Renal cortical epithelial cell (primary cell): ENCODE results near the gene PXDC1. TPM values are rescaled to one million over a fixed set of nuclear protein-coding genes. Genes with fewer than 3 reads are reported as not detected.
A peak's percentile ranks its signal among the peaks of the same experiment; 100 is the strongest.
"Not testable (repeated sequence)": the region's sequence is repeated elsewhere in the genome, so short reads cannot be mapped to it uniquely, and the experiment has no call there.

Source experiments
- DNase-seq: peaks from one replicate; pipeline ENCODE4 v3.0.0-alpha.2; 2011; ENCODE audit warnings: low read depth
- total RNA-seq: library from RNA; depleted of rRNA; stranded (reverse); fragments of >200 nt; gene quantifications from 2 replicates; pipeline ENCODE4 v1.2.3, GENCODE V29; 2014

Gene PXDC1
- total RNA-seq, 1 donor from 2014 or later, result 29.0 TPM

DNA sequence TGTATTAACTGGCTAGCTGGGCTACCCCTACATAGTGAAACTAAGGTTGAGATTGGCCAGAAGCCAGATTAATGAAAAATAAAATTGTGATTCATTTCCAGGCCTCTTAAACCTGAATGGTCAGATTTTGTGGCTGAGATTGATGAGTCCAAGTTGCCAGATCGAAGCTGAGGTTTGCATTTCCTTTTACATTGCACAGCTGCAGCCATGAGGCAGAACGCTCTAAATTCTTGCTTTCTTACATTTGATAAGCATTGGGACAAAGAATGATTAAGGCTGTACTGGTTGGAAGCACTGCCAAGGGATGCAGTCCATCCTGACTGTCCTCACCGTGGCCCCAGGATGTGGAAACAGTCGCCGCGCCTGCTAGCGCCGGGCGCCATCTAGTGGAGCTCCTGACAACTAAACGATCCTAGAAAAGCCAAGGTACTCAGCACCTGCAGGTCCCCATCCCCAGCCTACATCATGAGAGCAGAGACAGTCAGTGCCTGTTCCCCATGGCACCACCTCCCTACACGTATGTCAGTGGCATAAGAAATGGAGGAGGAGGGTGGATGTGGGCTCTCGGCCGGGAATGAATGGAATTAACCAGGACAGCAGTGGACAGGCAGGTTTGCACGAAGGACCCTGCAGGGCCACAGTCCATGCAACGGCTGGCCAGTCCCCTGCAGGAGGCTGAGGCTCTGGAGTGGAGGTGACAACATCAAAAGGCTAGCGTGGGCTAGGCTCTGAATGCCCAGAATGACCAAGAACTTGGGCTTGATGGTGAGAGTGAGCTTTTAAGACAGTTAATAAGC is 19.0 kb downstream of the PXDC1 start:
- peak; percentile 27 for DNase-seq

DNA sequence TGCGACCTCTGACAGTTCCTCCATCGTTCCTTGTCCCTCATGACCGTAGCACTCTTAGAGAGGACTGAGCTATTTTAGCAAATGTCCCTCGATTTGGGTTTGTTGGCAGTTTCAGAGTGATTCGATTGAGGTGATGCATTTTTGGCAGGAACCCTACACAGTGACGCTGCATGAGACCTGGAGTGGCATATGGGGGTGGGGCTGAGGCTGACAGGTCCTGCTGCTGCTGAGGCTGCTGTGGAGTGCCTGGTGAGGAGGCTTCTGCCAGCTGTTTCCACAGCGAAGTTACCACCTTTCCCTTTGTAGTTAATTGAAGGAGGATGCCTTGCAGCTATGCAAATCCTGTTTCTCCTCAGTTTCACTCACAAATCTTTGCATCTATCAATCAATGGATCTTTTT is 19.8 kb downstream of the PXDC1 start:
- no peak for DNase-seq

DNA sequence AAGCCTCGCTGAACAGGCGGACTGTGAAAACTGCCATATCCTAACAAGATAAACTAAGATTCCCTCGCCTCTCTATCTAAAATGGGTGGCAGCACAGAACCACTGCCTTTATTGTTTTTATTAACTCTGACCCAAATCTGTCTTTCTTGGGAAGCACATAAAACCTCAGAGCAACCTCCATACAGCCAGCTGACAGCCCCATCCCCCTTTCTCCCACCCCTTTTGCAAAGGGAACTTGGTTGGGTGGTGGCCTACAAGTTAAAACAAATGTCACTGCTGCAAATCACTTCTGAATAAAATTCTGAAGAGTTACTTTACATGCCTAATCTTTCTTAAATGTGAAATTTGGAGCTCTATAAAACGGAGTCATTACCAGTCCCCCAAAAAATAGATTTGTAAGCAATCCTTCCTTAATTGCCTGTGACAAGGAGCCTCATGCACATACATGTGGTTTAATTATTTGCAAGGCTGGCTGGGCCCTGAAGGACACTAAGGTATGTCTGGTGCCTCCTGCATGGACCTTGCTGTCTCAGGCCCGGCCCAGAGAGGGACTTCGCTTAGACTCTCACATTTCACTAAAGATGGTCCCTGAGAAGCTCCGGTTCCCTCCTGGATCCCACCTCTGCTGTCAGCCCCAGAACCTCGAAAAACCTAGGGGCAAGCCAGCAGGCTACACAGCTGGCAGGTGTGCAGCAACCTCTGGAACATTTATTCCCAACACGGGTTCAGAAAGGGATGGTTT is 21.7 kb downstream of the PXDC1 start:
- no peak for DNase-seq

DNA sequence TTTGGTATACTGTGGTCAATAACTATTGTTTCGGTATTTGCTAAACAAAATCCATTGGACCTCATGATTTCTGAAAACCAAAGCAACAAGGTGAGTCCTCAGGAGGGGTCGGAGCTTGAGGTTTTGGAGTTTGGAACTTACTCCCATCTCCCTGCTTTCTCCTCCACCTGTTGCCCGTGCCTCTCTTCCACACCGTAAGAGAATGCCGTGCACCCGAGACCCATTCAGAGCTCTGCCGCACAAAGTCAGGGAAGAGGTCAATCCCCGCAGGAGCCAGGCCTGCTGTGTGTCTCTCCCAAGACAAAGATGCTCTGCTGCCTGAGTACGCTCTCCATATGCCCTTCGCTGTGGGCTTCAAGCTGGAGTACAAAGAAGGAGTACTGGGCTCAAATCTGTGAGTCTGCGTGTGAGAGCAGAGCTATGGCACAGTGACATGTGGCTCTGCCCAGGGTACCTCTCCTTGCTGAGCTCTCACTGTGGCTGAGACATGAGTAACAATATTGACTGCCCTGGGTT is 23.9 kb downstream of the PXDC1 start:
- DNase-seq, result no peak

DNA sequence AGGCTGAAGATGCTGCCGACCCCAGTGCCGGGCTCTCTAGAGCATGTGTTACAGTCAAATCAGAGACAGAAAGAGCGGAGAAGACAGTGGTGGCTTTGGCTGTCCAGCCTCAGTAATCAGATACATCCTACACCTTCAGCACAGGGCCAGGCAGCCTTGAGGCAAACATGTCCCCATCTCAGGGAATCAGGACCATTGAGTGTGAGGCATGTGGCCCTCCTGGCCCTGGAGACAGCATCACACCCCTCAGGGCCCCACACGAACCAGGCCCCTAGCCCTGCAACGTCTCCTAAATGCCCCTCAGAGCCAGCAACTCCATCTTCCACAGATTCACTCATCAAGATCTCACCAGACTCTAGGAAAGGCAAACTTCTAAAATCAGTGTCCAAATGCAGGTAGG is 24.5 kb downstream of the PXDC1 start:
- DNase-seq, result no peak

DNA sequence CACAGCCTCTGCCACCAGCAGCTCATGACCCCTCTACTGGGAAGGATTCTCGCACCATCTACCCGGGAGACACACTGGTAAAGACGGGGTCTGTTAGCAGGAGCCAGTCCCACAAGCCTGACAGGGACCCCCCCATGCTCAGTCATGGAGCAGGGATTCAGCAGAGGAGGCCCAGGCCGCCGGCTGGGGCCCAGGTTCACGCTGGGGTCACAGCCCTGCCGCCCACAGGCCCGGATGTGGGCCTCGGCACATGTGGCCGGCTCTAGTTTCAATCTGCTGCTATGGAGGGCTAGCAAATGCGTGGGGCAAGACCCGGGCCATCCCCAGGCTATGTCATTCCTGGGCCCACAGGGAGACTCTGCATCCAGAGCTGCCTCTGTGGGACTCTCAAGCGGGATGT is 25.1 kb downstream of the PXDC1 start:
- no peak for DNase-seq

DNA sequence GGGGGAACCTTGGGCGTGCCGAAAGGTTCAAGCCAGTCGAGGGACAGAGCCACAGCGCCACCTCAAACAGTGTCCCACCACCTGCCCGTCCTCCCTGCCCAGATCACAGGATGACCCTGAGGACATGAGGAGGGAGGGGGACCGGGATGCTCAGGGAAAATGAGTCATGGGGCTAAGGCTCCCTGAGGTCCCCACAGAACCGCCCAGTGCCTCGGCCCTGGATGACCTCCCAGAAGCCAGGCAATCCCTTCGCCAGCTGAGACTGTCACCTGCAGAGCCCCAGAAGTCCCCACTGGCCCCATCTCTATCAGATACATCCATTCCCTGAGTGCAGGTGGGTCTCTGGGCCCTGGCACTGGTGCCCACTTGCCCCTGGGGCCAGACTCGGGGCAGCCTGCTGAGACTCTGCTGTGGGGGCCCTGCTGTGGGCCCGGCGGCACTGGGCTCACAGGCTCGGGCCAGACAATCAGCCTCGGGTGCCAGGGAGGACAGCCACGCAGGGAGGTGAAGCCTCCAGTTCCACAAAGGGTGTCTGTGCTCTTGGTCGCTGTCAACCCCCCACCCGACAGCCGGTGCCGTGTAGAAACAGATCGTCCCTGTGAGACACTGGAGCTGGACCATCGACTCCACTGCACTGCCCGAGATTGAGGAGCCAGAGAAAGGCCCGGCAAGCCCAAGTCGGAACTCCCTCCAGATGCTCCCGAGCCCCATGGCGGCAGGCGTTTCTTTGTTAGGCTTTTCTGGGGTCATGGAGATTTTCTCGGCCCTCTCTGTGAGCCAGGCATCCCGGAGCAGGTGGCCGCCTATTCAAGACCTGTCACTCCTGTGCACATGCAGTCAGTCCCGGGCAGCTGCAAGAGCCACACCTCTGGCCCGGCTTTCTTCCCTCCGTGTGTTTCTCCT is 26.1 kb downstream of the PXDC1 start:
- DNase-seq, result no peak

DNA sequence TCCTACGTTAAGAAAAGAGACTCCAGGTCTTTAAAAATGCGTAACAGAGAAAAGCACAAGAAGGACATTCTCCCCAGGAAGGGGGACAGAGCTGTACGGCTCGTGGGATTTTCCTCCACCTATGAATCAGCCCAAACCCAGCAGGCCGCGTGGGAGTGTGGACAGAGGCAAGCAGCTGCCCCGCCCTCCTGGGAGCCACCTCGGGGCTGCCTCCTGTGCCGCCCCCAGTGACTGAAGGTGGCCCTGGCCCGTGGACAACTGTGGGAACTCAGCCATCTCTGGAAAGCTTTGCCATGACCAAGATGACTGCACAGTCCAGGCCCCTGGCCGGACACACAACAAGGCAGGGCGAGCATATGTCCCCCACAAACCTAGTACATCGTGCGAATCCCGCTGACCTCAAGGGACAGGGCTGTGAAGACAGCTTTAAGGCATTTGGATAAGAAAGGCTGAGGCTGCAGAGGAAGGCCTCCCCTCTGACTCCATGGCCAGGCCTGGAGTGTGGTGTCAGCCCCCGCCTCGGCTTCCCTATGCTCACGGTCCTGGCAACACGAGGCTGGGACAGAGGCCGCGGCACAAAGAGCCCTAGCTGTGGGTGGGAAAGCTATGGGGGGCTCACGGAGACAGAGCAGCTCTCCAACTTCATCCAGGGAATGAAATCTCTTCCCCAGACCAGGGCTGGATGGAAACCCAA is 26.9 kb downstream of the PXDC1 start:
- no peak for DNase-seq

DNA sequence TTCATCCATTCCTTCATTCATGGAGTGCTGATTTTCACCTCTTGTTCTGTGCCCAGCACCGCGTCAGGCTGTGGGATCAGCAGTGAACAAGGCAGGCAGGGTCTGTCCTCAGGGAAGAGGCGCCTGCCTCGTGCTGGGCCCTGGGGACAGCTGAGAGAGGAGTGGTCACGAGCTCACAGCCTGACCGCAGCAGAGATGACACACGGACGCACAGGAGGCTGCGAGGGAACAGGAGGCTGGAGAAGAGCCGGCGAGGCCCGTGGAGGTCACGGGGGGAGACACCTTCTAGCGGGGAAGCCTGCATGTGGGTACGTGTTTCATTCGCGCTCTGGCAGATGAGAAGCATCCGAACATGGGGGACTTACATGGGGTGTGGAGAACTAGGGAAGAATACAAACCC is 27.5 kb downstream of the PXDC1 start:
- no peak for DNase-seq

DNA sequence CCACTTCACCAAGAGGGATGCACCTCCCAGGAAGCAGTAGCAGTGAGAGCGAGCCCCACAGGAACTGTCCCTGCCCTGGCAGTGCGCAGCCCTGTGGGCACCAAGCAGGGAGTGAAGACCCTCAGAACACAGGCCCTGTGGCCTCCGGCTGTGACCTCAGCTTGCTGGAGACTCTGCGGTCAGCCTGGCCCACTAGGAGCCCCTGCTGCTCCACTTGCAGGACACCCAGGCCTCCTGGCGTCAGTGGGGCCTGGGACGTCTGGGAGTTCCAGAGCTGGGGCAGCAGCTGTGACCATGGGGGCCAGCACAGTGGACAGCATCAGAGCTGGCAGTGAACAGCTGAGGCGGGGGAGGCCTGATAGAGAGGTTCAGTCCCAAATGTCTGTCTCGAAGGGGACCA is 28.3 kb downstream of the PXDC1 start:
- DNase-seq, result no peak

DNA sequence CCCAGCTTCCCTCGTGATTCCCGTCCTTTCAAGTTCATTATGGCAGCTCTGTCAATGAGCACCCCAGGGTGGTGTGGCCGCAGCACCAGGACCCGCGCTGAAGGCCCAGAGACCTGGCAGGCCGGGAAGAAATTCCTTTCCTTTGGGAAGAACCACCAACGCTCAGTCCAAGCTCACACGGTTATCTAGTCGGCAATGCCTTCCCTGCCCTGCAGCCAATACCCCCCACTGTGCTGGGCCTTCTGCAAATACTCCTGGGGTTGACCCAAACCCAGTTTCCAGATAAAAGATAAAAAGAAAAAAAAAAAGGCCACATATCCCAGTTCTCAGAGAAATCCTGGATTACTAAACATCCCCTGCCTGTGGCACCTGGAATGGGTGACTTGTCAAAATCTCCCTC is 28.7 kb downstream of the PXDC1 start:
- no peak for DNase-seq

DNA sequence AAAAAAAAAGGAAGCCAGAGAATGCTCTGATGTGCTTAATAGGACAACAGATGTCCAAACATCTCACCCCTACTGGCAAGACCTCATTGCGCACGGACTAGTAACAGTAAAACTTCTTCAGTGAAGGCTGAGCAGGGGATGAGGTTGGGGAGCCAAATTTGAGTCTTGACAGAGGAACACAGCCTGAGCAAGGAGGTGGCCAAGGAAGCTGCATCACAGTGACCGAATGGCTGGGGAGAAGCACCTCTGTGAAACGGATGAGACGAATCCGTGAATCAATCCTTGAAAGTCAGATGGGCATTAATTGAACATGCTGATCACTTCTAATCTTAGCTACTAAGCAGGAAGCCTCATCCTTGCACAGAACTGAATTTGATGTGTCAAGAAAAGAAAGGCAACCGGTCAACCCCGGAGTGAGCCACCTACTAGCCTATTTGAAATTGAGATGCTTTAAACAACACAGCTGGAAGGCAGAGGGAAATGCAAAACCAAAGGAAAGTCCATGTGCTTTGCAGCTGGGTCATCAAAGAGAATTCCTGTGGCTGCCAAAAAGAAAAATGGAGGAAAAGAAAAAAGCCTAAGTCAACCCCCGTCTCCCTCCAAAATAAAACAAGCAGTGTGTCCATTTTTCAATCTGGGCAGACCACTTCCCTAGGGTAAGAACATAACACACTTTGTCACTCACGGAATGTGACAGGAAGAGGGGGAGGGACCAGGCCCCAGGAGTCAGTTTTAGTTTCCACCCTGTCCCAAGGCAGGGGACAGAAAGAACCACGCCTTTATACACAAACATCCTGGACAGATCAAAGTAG is 29.5 kb downstream of the PXDC1 start:
- DNase-seq, result no peak

DNA sequence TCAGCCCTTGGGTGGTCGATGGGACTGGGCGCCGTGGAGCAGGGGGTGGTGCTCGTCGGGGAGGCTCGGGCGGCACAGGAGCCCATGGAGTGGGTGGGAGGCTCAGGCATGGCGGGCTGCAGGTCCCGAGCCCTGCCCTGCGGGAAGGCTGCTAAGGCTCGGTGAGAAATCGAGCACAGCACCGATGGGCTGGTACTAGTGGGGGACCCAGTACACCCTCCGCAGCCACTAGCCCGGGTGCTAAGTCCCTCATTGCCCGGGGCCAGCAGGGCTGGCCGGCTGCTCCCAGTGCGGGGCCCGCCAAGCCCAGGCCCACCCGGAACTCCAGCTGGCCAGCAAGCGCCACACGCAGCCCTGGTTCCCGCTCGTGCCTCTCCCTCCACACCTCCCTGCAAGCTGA is 30.7 kb downstream of the PXDC1 start:
- DNase-seq, result not testable (repeated sequence)

DNA sequence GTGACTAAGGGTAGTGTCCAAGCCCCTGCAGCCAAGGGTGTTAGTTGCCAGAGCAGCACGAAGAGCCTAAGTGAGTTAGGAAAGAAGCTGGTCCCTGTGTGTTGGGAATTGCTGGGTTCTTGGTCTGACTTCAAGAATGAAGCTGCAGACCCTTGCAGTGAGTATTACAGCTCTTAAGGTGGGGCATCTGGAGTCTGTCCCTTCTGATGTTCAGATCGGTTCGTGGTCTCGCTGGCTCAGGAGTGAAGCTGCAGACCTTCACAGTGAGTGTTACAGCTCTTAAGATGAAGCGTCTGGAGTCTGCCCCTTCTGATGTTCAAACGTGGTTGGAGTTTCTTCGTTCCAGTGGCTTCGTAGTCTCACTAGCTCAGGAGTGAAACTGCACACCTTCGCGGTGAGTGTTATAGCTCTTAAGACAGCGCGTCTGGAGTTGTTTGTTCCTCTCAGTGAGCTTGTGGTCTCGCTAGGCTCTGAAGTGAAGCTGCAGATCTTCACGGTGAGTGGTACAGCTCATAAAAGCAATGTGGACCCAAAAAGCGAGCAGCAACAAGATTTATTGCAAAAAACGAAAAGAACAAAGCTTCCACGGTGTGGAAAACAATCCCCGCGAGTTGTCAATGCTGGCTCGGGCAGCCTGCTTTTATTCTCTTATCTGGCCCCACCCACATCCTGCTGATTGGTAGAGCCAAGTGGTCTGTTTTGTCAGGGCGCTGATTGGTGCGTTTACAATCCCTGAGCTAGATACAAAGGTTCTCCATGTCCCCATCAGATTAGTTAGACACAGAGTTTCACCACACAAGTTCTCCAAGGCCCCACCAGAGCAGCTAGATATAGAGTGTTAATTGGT is 31.8 kb downstream of the PXDC1 start:
- DNase-seq, result no peak

DNA sequence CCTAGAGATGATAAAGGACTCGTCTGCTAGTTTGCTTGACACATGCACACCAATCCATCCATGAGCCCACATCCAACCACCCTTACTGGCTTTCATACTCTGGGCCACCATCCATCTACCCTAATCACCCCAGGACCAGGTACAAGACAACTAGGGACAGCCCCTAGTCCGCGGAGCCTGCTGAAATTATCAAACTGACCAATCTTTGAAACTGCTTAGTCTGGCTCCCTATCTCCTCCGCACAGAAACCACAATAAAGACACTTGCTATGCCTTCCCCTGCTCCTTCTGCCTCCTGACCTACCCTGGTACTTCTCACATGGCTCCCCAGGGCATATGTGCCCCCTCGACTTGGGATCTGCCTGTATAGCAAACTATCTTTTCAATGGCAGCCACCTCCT is 33.1 kb downstream of the PXDC1 start:
- no peak for DNase-seq

DNA sequence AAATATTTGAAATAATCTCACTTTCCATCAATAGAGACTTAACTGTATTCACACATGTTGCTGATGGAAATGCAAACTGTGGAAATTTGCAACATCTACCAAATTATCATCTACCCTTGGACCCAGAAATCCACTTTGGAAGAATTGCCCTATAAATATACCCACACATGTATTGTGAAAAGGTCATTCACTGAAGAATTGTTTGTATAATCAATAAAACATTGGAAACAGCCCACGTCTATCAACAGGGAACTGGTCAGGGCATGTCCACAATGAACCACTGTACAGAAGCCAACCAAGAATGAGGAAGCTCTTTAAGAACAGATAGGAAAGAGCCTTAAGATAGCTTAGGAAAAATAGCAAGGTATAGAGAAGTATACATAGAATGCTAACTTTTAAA is 36.2 kb downstream of the PXDC1 start:
- DNase-seq, result no peak

DNA sequence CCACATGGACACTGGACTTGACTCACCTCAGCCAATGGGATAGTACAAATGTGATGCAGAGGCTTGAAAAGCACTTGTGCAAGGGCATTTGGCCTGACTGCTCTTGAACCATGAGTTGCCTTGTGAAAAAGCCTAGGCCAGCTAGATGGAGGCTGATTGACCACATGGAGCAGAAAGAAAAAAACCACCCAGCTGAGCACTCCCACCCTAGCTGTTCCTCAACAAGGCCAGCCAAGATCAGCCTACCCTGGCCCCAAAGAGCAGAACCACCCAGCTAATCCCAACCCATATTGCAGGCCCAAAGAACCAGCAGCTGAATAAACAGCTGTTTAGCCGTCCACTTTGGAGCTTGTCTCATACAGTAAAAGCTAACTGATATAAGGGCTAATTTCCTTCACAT is 36.7 kb downstream of the PXDC1 start:
- no peak for DNase-seq

DNA sequence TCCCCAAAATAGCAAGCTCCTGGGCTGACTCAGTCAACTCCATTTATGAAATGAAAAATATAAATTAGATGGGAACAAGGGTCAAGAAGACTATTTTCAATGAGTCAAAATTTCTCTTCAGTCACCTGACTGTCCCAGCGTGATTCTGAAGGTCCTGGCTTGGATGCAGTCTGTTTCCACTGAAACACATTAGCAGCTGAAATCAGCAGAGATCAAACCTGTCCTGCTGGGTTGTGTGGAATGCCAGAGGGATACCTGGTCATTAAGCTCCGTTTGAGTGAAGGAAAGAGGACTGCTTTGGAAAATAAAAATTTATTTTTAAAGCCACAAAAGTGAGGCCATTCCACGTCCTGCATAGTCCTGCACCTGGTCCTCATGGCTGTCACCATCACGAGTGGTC is 37.4 kb downstream of the PXDC1 start:
- DNase-seq, result no peak

DNA sequence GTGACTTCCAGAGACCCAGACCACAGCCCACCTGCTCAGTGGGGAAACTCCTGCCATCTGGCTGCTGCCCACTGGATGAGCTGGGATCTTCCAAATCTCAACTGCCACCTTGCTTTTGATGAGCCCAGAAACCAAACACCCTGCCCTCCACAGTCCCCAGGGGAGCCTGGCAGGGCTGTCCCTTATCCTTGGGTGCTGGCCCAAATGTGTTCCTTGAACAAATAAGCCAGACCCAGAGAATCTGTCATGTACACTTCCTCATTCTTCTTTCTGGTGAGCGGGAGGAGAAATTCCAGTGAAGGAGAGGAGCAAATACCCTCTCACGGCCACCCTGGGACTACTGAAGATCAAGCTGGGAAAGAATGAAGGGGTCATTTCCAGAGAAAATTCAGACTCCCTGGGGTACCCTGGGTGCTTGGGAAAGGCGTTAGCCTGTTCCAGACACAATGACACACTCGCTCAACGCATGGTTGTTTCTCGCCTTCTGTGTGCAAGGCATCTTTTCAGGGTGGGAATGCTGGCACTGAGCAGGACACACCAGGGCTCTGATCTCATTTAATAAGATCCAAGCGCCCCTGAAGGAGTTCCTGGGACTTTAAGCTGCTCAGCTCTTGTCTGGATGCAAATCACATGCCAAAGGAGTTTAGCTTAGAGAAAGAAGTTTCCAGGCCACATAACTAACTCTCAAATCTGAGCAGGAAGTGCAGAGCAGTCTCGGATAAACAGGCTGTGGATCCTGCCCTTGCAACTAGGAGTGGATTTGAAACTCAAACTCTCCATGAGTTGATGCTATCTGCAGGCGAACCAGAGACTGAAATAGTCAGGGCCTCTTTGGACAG is 38.5 kb downstream of the PXDC1 start:
- no peak for DNase-seq
